Subcutaneous abdominal adipose tissue (tissue), 5 donors: ENCODE results near the gene GHRH.
A peak's percentile ranks its signal among the peaks of the same experiment; 100 is the strongest.

ENCODE experiments used
- H3K27ac ChIP-seq: one replicate; pipeline ENCODE4 v1.7.0; 2013; ENCODE audit warnings: low read depth, mild to moderate bottlenecking, inconsistent platforms, low read length, moderate library complexity
- H3K27me3 ChIP-seq, 5 donors: one replicate each; pipeline ENCODE4 v1.7.0; 2013; ENCODE audit warnings: low read length in 5 of 5, inconsistent platforms in 1 of 5; ENCODE audit not compliant: control insufficient read depth in 5 of 5, insufficient read depth in 4 of 5
- H3K36me3 ChIP-seq, 5 donors: one replicate each; pipeline ENCODE4 v1.7.0; 2013; ENCODE audit warnings: low read length in 5 of 5; ENCODE audit not compliant: control insufficient read depth in 5 of 5, insufficient read depth in 5 of 5
- H3K4me1 ChIP-seq, 5 donors: one replicate each; pipeline ENCODE4 v1.7.0; 2013; ENCODE audit warnings: low read length in 5 of 5, mild to moderate bottlenecking in 3 of 5, moderate library complexity in 1 of 5; ENCODE audit not compliant: control insufficient read depth in 5 of 5, insufficient read depth in 5 of 5
- H3K4me3 ChIP-seq, 5 donors: one replicate each; pipeline ENCODE4 v1.7.0; 2013; ENCODE audit warnings: low read length in 5 of 5, low read depth in 1 of 5
- H3K9ac ChIP-seq, 5 donors: one replicate each; pipeline ENCODE4 v1.7.0; 2013; ENCODE audit warnings: low read length in 5 of 5, mild to moderate bottlenecking in 4 of 5, moderate library complexity in 3 of 5
- H3K9me3 ChIP-seq, 5 donors: one replicate each; pipeline ENCODE4 v1.7.0; 2013; ENCODE audit warnings: low read length in 5 of 5; ENCODE audit not compliant: control insufficient read depth in 5 of 5
- donor health status: healthy.
- donor health status: healthy.
- donor health status: healthy.
- donor health status: healthy.
- donor health status: healthy.

Gene GHRH

DNA sequence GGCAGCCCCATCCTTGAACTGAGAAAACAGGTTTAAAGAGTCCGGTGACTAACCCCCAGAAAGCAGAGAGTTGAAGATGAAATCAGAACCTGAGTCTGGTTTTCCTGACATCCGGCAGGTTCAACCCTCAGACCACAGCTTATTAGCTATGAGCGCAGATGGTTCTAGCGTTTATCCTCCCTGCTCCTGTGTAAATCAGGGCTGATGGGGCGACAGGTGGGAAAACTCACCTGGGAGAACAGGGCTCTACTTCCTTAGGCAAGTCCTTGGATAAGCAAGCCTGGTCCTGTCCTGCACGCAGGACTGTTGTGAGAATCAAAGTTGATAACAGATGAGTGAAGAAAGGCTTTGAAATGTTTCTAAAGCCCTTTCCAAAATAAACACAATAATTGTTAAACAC lies 31.4 kb downstream of the GHRH start:
- H3K4me1 ChIP-seq = peaks cover 3 to 18% (median 15%) of the 10 kb centered on the region in 5 donors
- peaks cover 30 to 100% (median 94%) of the 10 kb centered on the region in 5 donors for H3K36me3 ChIP-seq
- H3K27ac ChIP-seq = no peak overlapping the region

DNA sequence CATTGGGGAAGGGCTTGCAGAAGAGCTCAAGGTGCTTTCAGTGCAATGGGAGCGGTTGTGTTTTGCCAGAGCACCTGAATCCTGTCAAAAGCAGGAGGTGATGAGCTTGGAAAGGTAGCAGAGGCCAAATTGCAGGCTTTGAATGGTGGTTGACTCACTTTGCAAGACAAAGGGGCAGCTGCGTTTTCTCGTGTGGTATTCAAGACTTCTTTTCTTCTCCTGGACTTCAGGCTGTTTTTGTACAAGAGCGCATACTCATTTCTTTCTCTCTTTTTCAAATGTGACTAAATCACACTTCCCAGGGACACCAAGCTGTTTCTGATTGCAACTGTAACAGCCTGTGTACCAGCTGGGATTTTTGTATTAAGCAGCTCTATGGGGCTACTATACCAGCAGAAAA lies 32.3 kb downstream of the GHRH start:
- no peak overlapping the region for H3K4me3 ChIP-seq
- peaks cover 3 to 23% (median 16%) of the 10 kb centered on the region in 5 donors for H3K4me1 ChIP-seq
- no peaks in the 10 kb centered on the region for H3K9me3 ChIP-seq
- no peak overlapping the region for H3K27ac ChIP-seq
- peaks cover 33 to 100% (median 94%) of the 10 kb centered on the region in 5 donors for H3K36me3 ChIP-seq
- no peak overlapping the region for H3K9ac ChIP-seq
- no peaks in the 10 kb centered on the region for H3K27me3 ChIP-seq

More for the DNA sequence above, 31.4 kb downstream of the GHRH start:
- no peak overlapping the region for H3K9ac ChIP-seq
- no peaks in the 10 kb centered on the region for H3K9me3 ChIP-seq
- no peak overlapping the region for H3K4me3 ChIP-seq
- no peaks in the 10 kb centered on the region for H3K27me3 ChIP-seq

DNA sequence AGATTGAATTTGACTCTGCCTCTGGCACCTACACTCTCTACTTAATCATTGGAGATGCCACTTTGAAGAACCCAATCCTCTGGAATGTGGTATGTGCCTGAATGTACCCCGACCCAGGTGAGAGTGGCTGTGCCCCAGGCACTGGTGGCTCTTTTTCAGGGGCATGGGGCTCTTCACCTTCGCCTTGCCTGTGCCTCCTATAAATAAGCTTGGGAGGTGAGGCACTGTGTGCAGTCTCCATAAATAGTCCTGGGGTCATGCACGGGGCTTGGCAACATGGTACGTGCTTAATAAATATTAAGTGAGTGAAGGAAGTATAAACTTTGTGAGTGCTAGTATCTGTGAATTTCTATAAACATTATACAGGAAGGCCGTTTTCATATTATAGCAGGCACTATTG lies 33.0 kb downstream of the GHRH start:
- Histone ChIP-seq H3K36me3 (peaks cover 30 to 100% (median 94%) of the 10 kb centered on the region in 5 donors), H3K27me3 (no peaks in the 10 kb centered on the region), H3K4me3 (no peak overlapping the region), H3K9ac (no peak overlapping the region), H3K4me1 (peaks cover 3 to 23% (median 16%) of the 10 kb centered on the region in 5 donors), H3K27ac (no peak overlapping the region), H3K9me3 (no peaks in the 10 kb centered on the region)

DNA sequence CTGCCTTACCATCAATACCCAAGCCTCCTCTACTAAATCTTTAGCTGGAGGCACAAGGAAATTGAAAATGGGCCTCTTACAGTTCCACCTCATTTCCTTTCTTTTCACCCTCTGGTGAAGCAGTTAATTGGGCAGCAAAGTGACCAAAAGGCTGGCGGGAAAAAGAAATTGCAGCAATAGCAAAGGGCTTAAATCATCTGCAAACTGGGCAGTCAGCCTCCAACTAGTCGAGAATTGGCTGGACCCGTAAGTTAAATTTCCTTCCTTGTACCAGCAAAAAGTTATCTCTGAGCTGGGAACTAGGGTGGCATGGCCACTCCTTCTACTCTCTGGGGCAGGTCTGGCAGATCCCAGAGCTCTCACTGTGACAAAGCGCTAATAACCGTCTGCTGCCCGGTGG lies 33.5 kb downstream of the GHRH start:
- H3K27me3 ChIP-seq = no peaks in the 10 kb centered on the region

DNA sequence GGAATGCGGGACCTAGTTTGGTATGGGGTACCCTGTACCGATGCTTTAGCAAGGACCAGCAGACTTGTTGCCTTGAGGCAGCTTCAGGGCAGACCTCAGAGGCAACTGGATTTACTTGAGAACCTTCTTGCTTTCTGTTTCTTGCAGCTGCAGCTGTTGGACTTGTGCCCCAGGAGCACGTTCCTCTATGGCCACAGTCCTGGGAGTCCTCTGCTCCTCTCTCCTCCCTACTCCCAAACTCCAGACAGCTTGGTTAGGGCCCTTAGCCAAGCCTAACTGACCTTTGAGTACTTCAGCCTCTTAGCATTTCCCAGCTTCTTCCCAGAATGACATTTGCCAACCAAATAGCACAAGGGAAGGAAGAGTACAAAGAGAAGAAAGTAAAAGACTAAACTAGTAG lies 34.7 kb downstream of the GHRH start:
- Histone ChIP-seq H3K27me3 (no peaks in the 10 kb centered on the region), H3K4me1 (peaks cover 3 to 23% (median 16%) of the 10 kb centered on the region in 5 donors), H3K9ac (peak overlapping the region in 2 of 5 donors; percentile 2 to 21), H3K27ac (peak overlapping the region; percentile 9), H3K4me3 (no peak overlapping the region), H3K36me3 (peaks cover 24 to 92% (median 84%) of the 10 kb centered on the region in 5 donors), H3K9me3 (no peaks in the 10 kb centered on the region)

More for the DNA sequence above, 33.5 kb downstream of the GHRH start:
- H3K36me3 ChIP-seq = peaks cover 29 to 99% (median 94%) of the 10 kb centered on the region in 5 donors
- H3K9me3 ChIP-seq = no peaks in the 10 kb centered on the region
- H3K27ac ChIP-seq = no peak overlapping the region
- H3K4me1 ChIP-seq = peaks cover 3 to 23% (median 16%) of the 10 kb centered on the region in 5 donors
- no peak overlapping the region for H3K9ac ChIP-seq
- H3K4me3 ChIP-seq = no peak overlapping the region

DNA sequence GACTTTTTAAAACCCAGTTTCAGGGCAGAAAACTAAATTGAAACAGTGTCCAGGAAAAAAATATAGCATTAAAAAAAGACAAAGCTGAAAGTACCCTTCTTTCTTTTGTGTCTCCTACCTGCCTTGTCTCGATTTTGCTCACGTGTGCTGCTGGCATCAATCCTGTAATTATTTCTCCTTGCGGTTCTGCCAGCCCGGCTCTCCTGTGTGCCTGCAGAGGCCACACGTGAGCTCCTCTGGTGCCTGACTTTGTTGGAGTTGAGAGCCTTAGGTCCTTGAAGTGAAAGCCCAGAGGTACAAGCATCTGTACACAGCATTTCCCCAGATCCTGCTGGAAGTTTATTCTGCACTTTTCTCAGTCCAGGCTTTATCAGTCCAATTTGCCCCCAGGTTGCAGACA lies 36.5 kb downstream of the GHRH start:
- no peak overlapping the region for H3K27ac ChIP-seq
- H3K4me3 ChIP-seq = no peak overlapping the region
- H3K36me3 ChIP-seq = peaks cover 20 to 76% (median 69%) of the 10 kb centered on the region in 5 donors
- no peaks in the 10 kb centered on the region for H3K9me3 ChIP-seq
- no peaks in the 10 kb centered on the region for H3K27me3 ChIP-seq
- H3K9ac ChIP-seq = no peak overlapping the region
- peaks cover 3 to 39% (median 24%) of the 10 kb centered on the region in 5 donors for H3K4me1 ChIP-seq

DNA sequence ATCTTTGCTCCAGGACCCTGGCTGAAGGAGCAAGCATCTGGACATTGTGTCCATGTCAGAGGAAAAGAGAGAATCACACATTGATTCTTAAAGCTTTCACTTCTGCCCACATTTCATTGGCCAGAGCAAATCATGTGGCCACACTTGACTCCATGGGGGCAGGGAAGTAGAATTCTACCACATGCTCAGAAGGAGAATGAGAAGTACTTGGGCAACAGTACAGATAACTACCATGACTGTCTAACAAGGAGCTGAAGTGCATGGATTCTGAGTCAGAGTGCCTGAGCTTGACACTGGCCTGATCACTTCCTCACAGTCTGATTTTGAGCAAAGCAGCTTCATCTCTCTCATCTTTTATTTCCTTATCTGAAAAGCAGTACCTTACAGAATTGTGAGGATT lies 38.6 kb downstream of the GHRH start:
- H3K4me1 ChIP-seq = peaks cover 3 to 51% (median 27%) of the 10 kb centered on the region in 5 donors
- H3K9me3 ChIP-seq = no peaks in the 10 kb centered on the region
- H3K27me3 ChIP-seq = no peaks in the 10 kb centered on the region
- peak overlapping the region; percentile 7 for H3K27ac ChIP-seq
- no peak overlapping the region for H3K9ac ChIP-seq
- no peak overlapping the region for H3K4me3 ChIP-seq
- peaks cover 22 to 72% (median 48%) of the 10 kb centered on the region in 5 donors for H3K36me3 ChIP-seq

DNA sequence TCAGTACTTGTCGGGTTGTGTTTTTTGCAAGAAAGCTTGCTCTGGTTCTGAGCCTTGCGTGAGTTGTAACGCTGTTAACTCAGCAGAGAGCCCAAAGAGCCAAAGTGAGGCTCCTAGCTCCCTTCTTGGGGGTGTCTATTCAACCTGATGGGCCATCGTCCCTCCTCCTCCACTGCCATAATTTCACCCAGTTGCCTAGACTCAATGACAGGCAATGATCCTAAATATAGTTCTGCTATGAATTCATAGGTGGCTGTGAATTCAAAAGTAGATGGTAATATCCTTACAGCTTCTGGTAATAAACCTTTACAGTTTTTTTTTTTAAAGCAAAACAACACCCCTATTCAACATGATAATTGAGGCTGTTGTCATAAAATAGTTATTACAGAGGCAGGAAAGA lies 39.5 kb downstream of the GHRH start:
- Histone ChIP-seq H3K36me3 (peaks cover 20 to 69% (median 41%) of the 10 kb centered on the region in 5 donors), H3K4me3 (no peak overlapping the region), H3K27ac (peak overlapping the region; percentile 39), H3K27me3 (no peaks in the 10 kb centered on the region), H3K4me1 (peaks cover 3 to 46% (median 17%) of the 10 kb centered on the region in 5 donors), H3K9ac (no peak overlapping the region), H3K9me3 (no peaks in the 10 kb centered on the region)

DNA sequence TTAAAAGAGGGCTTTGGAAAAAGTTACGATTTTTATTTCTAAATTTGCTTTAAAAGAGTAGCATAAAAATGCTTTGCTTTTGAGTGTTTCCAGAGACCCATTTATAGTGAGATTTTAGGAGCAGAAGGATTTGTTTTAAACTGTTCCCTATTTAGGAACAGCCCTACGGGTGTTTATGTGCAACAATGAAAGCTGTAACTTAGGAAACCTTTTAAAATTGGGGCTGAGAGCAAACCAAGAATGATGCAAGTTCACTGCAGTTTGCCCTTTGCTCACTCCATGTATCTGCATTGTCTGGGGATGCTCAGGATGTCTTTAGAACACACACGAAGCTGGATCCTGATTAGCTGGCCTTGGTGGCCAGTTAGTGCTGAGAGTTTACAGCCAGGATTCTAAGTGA lies 40.9 kb downstream of the GHRH start:
- Histone ChIP-seq H3K9me3 (no peaks in the 10 kb centered on the region), H3K4me3 (no peak overlapping the region), H3K27ac (peak overlapping the region; percentile 21), H3K4me1 (peaks cover 0 to 40% (median 12%) of the 10 kb centered on the region in 5 donors), H3K27me3 (no peaks in the 10 kb centered on the region), H3K36me3 (peaks cover 20 to 63% (median 30%) of the 10 kb centered on the region in 5 donors), H3K9ac (peak overlapping the region in 1 of 5 donors; percentile 51)

DNA sequence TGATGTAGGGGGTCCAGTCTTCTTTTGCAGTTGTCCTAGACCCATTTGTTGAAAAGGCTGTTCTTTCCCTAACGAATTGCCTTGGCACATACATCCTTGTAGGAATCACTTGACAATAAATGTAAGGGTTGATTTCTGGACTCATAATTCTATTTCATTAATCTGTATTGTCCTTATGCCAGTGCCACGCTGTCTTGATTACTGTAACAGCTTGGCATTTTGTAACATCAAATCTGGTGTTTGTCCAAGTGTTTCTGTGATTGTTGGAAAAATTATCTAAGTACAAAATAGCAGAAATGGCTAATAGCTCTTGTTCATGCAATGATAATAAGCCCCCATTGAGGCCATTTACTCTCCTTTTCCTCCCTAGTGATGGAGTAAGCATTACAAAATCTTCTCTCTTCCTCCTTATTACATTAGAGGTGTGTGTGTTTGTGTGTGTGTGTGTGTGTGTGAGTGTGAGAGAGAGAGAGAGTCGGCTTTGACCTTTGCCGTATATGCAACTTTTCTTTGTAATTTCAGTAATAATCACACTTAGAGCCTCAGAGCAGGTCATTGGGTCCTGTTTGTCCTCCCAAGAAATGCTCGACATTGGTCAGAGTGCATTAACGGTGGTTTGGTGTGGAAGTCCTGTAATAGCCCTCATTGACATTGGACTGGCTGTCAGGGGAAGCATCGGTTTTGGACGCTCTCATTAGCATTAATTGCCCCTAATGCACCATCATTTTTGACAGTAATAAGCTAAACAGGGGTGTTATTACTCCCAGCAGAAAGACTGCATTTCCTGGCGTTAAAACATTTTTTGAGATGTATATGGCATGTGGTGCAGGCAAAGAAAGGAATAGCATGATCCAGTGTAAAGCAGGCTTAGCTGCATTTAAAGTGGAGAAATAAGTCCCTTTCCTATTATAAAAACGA lies 41.6 kb downstream of the GHRH start:
- H3K4me3 ChIP-seq = no peak overlapping the region
- H3K27ac ChIP-seq = peak overlapping the region; percentile 21
- H3K4me1 ChIP-seq = peaks cover 0 to 37% (median 12%) of the 10 kb centered on the region in 5 donors
- no peaks in the 10 kb centered on the region for H3K27me3 ChIP-seq
- H3K9me3 ChIP-seq = no peaks in the 10 kb centered on the region
- peak overlapping the region in 1 of 5 donors; percentile 51 for H3K9ac ChIP-seq
- H3K36me3 ChIP-seq = peaks cover 25 to 62% (median 27%) of the 10 kb centered on the region in 5 donors
